ENCODE measurements around the gene SCN2B. TPM values are rescaled to one million over a fixed set of nuclear protein-coding genes. Genes with fewer than 3 reads are reported as not detected.

SCN2B gene
- total and polyA plus RNA-seq, 8 donors = 0.04 to 0.31 (median 0.06) TPM

GRCh38 chr11:118112711-118113430, 63.6 kb downstream of the SCN2B start:
- WGBS, 2 donors = 78 to 85% methylated on average over 11 of the region's 11 CpGs

More at GRCh38 chr11:118112711-118113430, 63.6 kb downstream of the SCN2B start:
- Histone ChIP-seq H3K4me3 (no peak overlapping the region), H3K27ac (no peak overlapping the region), H3K36me3 (no peaks in the 10 kb centered on the region), H3K27me3 (no peaks in the 10 kb centered on the region), H3K4me1 (no peaks in the 10 kb centered on the region), H3K9me3 (no peaks in the 10 kb centered on the region)
- TF ChIP-seq, protein P1, sequence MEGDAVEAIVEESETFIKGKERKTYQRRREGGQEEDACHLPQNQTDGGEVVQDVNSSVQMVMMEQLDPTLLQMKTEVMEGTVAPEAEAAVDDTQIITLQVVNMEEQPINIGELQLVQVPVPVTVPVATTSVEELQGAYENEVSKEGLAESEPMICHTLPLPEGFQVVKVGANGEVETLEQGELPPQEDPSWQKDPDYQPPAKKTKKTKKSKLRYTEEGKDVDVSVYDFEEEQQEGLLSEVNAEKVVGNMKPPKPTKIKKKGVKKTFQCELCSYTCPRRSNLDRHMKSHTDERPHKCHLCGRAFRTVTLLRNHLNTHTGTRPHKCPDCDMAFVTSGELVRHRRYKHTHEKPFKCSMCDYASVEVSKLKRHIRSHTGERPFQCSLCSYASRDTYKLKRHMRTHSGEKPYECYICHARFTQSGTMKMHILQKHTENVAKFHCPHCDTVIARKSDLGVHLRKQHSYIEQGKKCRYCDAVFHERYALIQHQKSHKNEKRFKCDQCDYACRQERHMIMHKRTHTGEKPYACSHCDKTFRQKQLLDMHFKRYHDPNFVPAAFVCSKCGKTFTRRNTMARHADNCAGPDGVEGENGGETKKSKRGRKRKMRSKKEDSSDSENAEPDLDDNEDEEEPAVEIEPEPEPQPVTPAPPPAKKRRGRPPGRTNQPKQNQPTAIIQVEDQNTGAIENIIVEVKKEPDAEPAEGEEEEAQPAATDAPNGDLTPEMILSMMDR (IDR thresholded peaks at IDR 0.05) = no peak
- ATAC-seq = no peak
- FAIRE-seq = no peak
- intact Hi-C loops (cut with DNase I) = no loop called here
- no peak for DNase-seq

Other genes starting within 250 kb of the SCN2B start
- gene TMPRSS13, start 247.2 kb downstream of the SCN2B start, total RNA-seq = 1 to 10 TPM; 1.4 to 8.2 (median 2.0) TPM
- 1 to 10 TPM; 3.2 TPM for gene TMPRSS13, start 247.2 kb downstream of the SCN2B start, polyA plus RNA-seq
- gene IL10RA, start 190.2 kb downstream of the SCN2B start, total RNA-seq = 10 to 100 TPM in 1 of 6 donors, 1 to 10 TPM in 3, under 1 TPM in 2; 0.60 to 15.5 (median 4.0) TPM
- 1 to 10 TPM; 1.8 to 2.4 TPM for gene IL10RA, start 190.2 kb downstream of the SCN2B start, polyA plus RNA-seq
- gene TMPRSS4, start 99.6 kb downstream of the SCN2B start, total RNA-seq = 1 to 10 TPM in 1 of 6 donors, under 1 TPM in 3, not detected in 2; 0.39 to 2.2 (median 0.65) TPM
- gene TMPRSS4, start 99.6 kb downstream of the SCN2B start, polyA plus RNA-seq = under 1 TPM in 1 of 2 donors, not detected in 1; 0.15 TPM
- gene SMIM35, start 89.7 kb downstream of the SCN2B start, total RNA-seq = not detected
- gene SMIM35, start 89.7 kb downstream of the SCN2B start, polyA plus RNA-seq = under 1 TPM in 1 of 2 donors, not detected in 1; 0.02 TPM
- 1 to 10 TPM in 3 of 6 donors, under 1 TPM in 3; 0.69 to 2.3 (median 1.0) TPM for gene SCN4B, start 23.8 kb downstream of the SCN2B start, total RNA-seq
- gene SCN4B, start 23.8 kb downstream of the SCN2B start, polyA plus RNA-seq = 1 to 10 TPM in 1 of 2 donors, under 1 TPM in 1; 0.61 to 2.9 TPM
- gene JAML, start 48.4 kb upstream of the SCN2B start, total RNA-seq = 1 to 10 TPM in 4 of 6 donors, under 1 TPM in 2; 0.39 to 7.4 (median 1.8) TPM
- gene JAML, start 48.4 kb upstream of the SCN2B start, polyA plus RNA-seq = 1 to 10 TPM; 2.1 to 2.7 TPM
- gene MPZL3, start 75.7 kb upstream of the SCN2B start, total RNA-seq = 1 to 10 TPM; 4.4 to 8.0 (median 5.6) TPM
- 1 to 10 TPM; 3.8 to 5.3 TPM for gene MPZL3, start 75.7 kb upstream of the SCN2B start, polyA plus RNA-seq
- 10 to 100 TPM in 4 of 6 donors, 1 to 10 TPM in 2; 6.0 to 20.7 (median 13.8) TPM for gene MPZL2, start 87.7 kb upstream of the SCN2B start, total RNA-seq
- gene MPZL2, start 87.7 kb upstream of the SCN2B start, polyA plus RNA-seq = 10 to 100 TPM in 1 of 2 donors, 1 to 10 TPM in 1; 8.1 to 15.6 TPM
- gene CD3E, start 128.1 kb upstream of the SCN2B start, total RNA-seq = 1 to 10 TPM in 4 of 6 donors, under 1 TPM in 2; 0.23 to 2.1 (median 1.5) TPM
- under 1 TPM; 0.23 to 0.73 TPM for gene CD3E, start 128.1 kb upstream of the SCN2B start, polyA plus RNA-seq
- gene CD3D, start 166.1 kb upstream of the SCN2B start, total RNA-seq = 1 to 10 TPM in 2 of 6 donors, under 1 TPM in 4; 0.23 to 2.4 (median 0.82) TPM
- gene CD3D, start 166.1 kb upstream of the SCN2B start, polyA plus RNA-seq = under 1 TPM; 0.14 to 0.80 TPM
- under 1 TPM; 0.08 to 0.92 (median 0.52) TPM for gene CD3G, start 167.7 kb upstream of the SCN2B start, total RNA-seq
- under 1 TPM in 1 of 2 donors, not detected in 1; 0.04 TPM for gene CD3G, start 167.7 kb upstream of the SCN2B start, polyA plus RNA-seq
- gene UBE4A, start 183.0 kb upstream of the SCN2B start, total RNA-seq = 10 to 100 TPM; 20.0 to 28.9 (median 21.8) TPM
- gene UBE4A, start 183.0 kb upstream of the SCN2B start, polyA plus RNA-seq = 10 to 100 TPM; 14.2 to 17.9 TPM
- gene ATP5MG, start 225.0 kb upstream of the SCN2B start, total RNA-seq = 10 to 100 TPM; 46.5 to 81.4 (median 74.3) TPM
- 100 to 1,000 TPM; 115 to 120 TPM for gene ATP5MG, start 225.0 kb upstream of the SCN2B start, polyA plus RNA-seq

All from pancreas (tissue), 10 donors.